Activated CD4-positive, alpha-beta memory T cell treated with anti-CD3 and anti-CD28 coated beads, Interleukin-2, amount 10 ng/mL, durations not matched to agents 7 days and 5 days (primary cell): ENCODE results near the gene PPFIA3. TPM values are rescaled to one million over a fixed set of nuclear protein-coding genes. Genes with fewer than 3 reads are reported as not detected.
A peak's percentile ranks its signal among the peaks of the same experiment; 100 is the strongest.
"Not testable (repeated sequence)": the region's sequence is repeated elsewhere in the genome, so short reads cannot be mapped to it uniquely, and the experiment has no call there.

ENCODE experiments used
- CTCF ChIA-PET: fragments of 350-600 bp; sonication (Branson Sonifier 250); formaldehyde crosslinking; loops from one replicate; lab custom pipeline; 2021; ENCODE audit warnings: antibody characterized with exemption, inconsistent platforms; lab: Charles Lee
- POLR2A ChIA-PET: fragments of 350-600 bp; sonication (Branson Sonifier 250); formaldehyde crosslinking; loops from one replicate; lab custom pipeline; 2021; ENCODE audit warnings: antibody characterized with exemption; lab: Charles Lee
- DNase-seq: peaks from one replicate; pipeline ENCODE4 v3.0.0-alpha.2; 2020
- H3K27ac Mint-ChIP-seq: one replicate; pipeline ENCODE4 v1.8.0; 2021; ENCODE audit warnings: mild to moderate bottlenecking, mixed read lengths
- H3K27me3 Mint-ChIP-seq: one replicate; pipeline ENCODE4 v1.8.0; 2021; ENCODE audit warnings: mixed read lengths
- H3K36me3 Mint-ChIP-seq: one replicate; pipeline ENCODE4 v1.8.0; 2021; ENCODE audit warnings: low read depth, mixed read lengths
- H3K4me1 Mint-ChIP-seq: one replicate; pipeline ENCODE4 v1.8.0; 2021; ENCODE audit warnings: mixed read lengths
- H3K4me3 Mint-ChIP-seq: one replicate; pipeline ENCODE4 v1.8.0; 2021; ENCODE audit warnings: mild to moderate bottlenecking, mixed read lengths
- H3K9me3 Mint-ChIP-seq: one replicate; pipeline ENCODE4 v1.8.0; 2021; ENCODE audit warnings: mixed read lengths
- total RNA-seq, 2 experiments: library from RNA; stranded (reverse); gene quantifications; one replicate each; pipeline ENCODE4 v1.2.3, GENCODE V29; 2021

The PPFIA3 gene
- total RNA-seq, 2 experiments from 2014 or later = 2.6 TPM

- Mint-ChIP-seq H3K4me1 (peaks cover 39% of the 10 kb centered on the region), H3K27ac (peak within 1 kb of the TSS; percentile 75), H3K36me3 (peaks cover 4% of the 10 kb centered on the region), H3K9me3 (no peaks in the 10 kb centered on the region), H3K27me3 (peaks cover 22% of the 10 kb centered on the region), H3K4me3 (peak within 1 kb of the TSS; percentile 76)
- CTCF ChIA-PET = interaction anchor here (0.9 kb wide), 1 partner anchor 13 kb away, joined by 3 read pairs; no protein-coding TSS in a partner anchor
- POLR2A ChIA-PET = interaction anchor here (0.7 to 1.3 kb wide), 4 partner anchors 7 to 10 kb away, joined by 3 to 5 read pairs (median 4); no protein-coding TSS in a partner anchor
- DNase-seq = peak; percentile 95
Observed at GRCh38 chr19:49118565-49119410, 556 bp upstream of the PPFIA3 start, which contains the start of gene C19orf73. Gene C19orf73, minus strand, starts transcription at chr19:49119143. Its CDS starts 121 bp downstream, at chr19:49119022.

GRCh38 chr19:49120325-49120683, 960 bp downstream of the PPFIA3 start:
- DNase-seq = no peak
- Mint-ChIP-seq H3K4me1 (peaks cover 31% of the 10 kb centered on the region), H3K27ac (no peak overlapping the region), H3K27me3 (peaks cover 22% of the 10 kb centered on the region), H3K9me3 (no peaks in the 10 kb centered on the region), H3K4me3 (peak overlapping the region; percentile 45), H3K36me3 (peaks cover 4% of the 10 kb centered on the region)
- CTCF ChIA-PET = interaction anchor here (1.8 kb wide), 1 partner anchor 79 kb away, joined by 6 read pairs; no protein-coding TSS in a partner anchor
- POLR2A ChIA-PET = interaction anchor here (1.2 kb wide), 1 partner anchor 9 kb away, joined by 3 read pairs; no protein-coding TSS in a partner anchor

DNA sequence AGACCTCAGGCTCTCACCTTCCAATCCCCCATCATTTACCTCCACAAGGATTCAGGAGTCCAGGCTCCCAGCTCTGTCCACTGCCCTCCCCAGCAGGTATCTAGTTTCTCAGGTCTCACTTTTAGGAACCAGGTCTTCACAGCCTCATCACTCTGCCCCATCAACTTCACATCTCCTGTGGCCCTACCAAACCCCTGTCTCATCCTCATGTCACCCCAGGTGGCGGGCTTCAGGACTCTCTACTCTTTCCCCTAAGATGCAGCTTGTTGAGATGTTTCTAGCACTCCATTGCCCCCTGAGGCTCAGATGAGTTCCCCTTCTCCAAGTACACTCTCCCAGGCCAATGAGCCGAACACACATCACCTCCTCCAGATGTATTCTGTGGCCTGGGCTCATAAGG, 1.5 kb downstream of the PPFIA3 start:
- peaks cover 4% of the 10 kb centered on the region for H3K36me3 Mint-ChIP-seq
- H3K27ac Mint-ChIP-seq = no peak overlapping the region
- H3K27me3 Mint-ChIP-seq = peaks cover 22% of the 10 kb centered on the region
- peak overlapping the region; percentile 45 for H3K4me3 Mint-ChIP-seq
- no peak for DNase-seq
- CTCF ChIA-PET = interaction anchor here (1.1 to 1.8 kb wide), 2 partner anchors 78 to 127 kb away, joined by 3 to 6 read pairs; partner anchors contain the start of gene RUVBL2
- peaks cover 31% of the 10 kb centered on the region for H3K4me1 Mint-ChIP-seq
- POLR2A ChIA-PET = no interaction called here
- no peaks in the 10 kb centered on the region for H3K9me3 Mint-ChIP-seq

DNA sequence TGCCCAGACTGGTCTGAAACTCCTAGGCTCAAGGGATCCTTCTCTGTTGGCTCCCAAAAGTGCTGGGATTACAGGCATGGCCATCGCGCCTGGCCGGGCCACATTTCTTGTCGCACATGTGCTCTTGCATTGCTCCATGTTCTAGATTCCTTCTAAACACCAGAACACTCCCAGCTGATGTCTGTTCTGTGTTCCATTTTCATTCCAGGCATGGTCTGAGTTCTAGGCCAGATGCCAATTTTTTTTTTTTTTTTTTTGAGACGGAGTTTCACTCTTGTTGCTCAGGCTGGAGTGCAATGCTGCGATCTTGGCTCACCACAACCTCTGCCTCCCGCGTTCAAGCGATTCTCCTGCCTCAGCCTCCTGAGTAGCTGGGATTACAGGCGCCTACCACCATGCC, 2.5 kb downstream of the PPFIA3 start:
- DNase-seq, H3K9me3 Mint-ChIP-seq, H3K27ac Mint-ChIP-seq, H3K4me3 Mint-ChIP-seq, H3K36me3 Mint-ChIP-seq: not testable (repeated sequence)
- ChIA-PET CTCF (interaction anchor here (1.1 kb wide), 1 partner anchor 128 kb away, joined by 3 read pairs; the partner anchor contains the start of gene RUVBL2), POLR2A (interaction anchor here (0.7 kb wide), 1 partner anchor 913 kb away, joined by 3 read pairs; no protein-coding TSS in a partner anchor)
- peaks cover 22% of the 10 kb centered on the region for H3K27me3 Mint-ChIP-seq
- peaks cover 25% of the 10 kb centered on the region for H3K4me1 Mint-ChIP-seq

- H3K27ac Mint-ChIP-seq, CTCF ChIA-PET, H3K4me3 Mint-ChIP-seq, POLR2A ChIA-PET, DNase-seq, H3K9me3 Mint-ChIP-seq, H3K36me3 Mint-ChIP-seq: not testable (repeated sequence)
- Mint-ChIP-seq H3K4me1 (peaks cover 21% of the 10 kb centered on the region), H3K27me3 (peaks cover 22% of the 10 kb centered on the region)
Observed at GRCh38 chr19:49123285-49123684, 3.9 kb downstream of the PPFIA3 start.

DNA sequence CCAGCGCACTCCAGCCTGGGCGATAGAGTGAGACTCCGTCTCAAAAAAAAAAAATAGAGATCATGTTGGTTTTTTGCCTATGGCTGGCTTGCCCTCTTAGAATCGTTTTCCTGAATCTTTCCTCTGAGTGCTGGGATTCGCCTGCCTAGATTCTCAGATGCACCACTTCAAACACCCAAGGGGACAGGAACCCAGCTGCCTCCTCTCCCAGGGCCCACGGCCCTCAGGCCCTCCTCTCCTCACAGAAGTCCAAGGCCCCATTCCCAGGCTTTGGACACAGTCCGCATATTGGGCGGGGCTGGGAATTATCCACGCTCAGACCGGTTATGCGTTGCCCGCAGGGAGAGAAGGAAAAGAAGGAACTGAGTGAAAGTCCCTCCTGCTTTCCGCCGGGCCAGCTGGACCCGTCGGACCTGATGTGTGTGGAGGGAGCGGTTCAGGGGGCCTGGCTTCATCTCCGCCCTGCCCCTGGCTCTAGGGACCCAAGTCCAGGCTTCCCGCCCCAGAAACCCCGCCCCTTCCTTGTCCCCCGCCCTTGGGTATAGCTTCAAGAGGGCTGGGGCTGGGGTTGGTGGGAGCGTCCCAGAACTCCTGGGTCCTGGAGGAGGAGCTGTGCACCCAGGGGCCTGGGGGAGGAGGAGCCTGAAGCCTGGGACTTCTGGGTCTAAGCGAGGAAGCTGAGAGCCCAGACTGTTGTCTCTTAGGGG, 5.8 kb downstream of the PPFIA3 start:
- ChIA-PET POLR2A (no interaction called here), CTCF (interaction anchor here (0.7 kb wide), 1 partner anchor 409 kb away, joined by 4 read pairs; no protein-coding TSS in a partner anchor)
- Mint-ChIP-seq H3K27me3 (peaks cover 21% of the 10 kb centered on the region), H3K36me3 (peaks cover 4% of the 10 kb centered on the region), H3K4me1 (peaks cover 24% of the 10 kb centered on the region), H3K4me3 (no peak overlapping the region), H3K27ac (no peak overlapping the region), H3K9me3 (no peaks in the 10 kb centered on the region)
- DNase-seq = no peak

DNA sequence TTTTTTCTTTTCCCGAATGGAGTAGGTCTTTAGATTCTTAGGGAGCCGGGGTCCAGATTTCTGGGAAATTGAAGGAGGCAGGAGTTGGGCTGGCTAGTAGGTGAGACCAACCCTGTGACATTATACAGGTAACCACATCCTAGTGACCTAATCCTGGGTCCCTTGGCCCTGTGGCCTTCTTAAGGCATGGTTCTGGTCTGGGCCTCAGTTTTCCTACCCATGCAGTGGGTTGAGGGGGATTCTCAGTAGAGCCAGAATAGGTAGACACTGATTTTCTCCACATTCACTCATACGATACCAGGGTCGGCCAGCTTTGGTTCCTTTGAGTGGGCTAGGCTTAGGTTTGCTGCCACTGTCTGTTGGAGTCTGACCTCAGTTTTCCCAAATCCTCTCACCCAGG, 7.2 kb downstream of the PPFIA3 start:
- H3K36me3 Mint-ChIP-seq = no peaks in the 10 kb centered on the region
- ChIA-PET CTCF (interaction anchor here (4.0 to 4.4 kb wide), 2 partner anchors 12 to 28 kb away, joined by 18 to 28 read pairs; partner anchors contain the start of gene LIN7B), POLR2A (interaction anchor here (0.9 kb wide), 1 partner anchor 12 kb away, joined by 4 read pairs; the partner anchor contains the start of gene LIN7B)
- no peaks in the 10 kb centered on the region for H3K9me3 Mint-ChIP-seq
- no peak overlapping the region for H3K4me3 Mint-ChIP-seq
- H3K4me1 Mint-ChIP-seq = peaks cover 16% of the 10 kb centered on the region
- peaks cover 12% of the 10 kb centered on the region for H3K27me3 Mint-ChIP-seq
- no peak for DNase-seq
- H3K27ac Mint-ChIP-seq = no peak overlapping the region

GRCh38 chr19:49127225-49127624, 7.9 kb downstream of the PPFIA3 start:
- not testable (repeated sequence) for H3K27me3 Mint-ChIP-seq, H3K36me3 Mint-ChIP-seq, H3K4me3 Mint-ChIP-seq, DNase-seq, H3K9me3 Mint-ChIP-seq, H3K27ac Mint-ChIP-seq
- POLR2A ChIA-PET = interaction anchor here (0.9 to 1.3 kb wide), 4 partner anchors 8 to 13 kb away, joined by 3 to 6 read pairs (median 4); partner anchors contain the start of genes LIN7B and PPFIA3
- CTCF ChIA-PET = interaction anchor here (0.7 to 4.4 kb wide), 8 partner anchors 13 to 388 kb away, joined by 3 to 28 read pairs (median 5); partner anchors contain the start of genes GYS1, LIN7B and RUVBL2
- peaks cover 16% of the 10 kb centered on the region for H3K4me1 Mint-ChIP-seq

DNA sequence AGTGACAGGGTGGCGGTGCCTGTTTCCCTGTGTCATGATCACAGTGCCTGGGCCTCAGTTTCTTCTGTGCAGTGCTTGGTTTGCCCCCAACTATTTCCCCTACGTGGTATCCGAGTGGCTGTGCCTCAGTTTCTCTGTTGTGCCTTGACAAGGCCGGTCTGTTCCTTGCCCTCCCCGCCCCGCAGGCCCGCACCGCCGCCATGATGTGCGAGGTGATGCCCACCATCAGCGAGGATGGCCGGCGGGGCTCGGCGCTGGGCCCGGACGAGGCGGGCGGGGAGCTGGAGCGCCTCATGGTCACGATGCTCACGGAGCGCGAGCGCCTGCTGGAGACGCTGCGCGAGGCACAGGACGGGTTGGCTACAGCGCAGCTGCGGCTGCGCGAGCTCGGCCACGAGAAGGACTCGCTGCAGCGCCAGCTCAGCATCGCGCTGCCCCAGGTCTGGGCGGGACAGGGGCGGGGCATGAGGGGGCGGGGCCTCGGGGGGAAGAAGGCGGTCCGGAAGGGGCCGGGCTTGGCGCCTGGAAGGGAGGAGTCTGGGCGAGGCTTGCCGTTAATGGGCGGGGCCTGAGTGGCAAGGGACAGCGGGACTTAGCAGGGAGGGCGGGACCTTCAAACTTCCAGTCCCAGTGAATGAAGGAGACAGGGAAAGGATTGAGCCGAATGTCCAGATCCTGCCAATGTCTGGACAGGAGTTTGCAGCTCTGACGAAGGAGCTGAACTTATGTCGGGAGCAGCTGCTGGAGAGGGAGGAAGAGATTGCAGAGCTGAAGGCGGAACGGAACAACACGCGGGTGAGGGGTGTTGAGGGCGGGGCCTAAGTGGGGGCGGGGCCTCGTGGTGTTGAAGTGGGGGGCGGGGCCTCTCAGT, 8.6 kb downstream of the PPFIA3 start:
- peak; percentile 96 for DNase-seq
- CTCF ChIA-PET = interaction anchor here (0.5 to 4.4 kb wide), 9 partner anchors 14 to 316 kb away, joined by 3 to 28 read pairs (median 5); partner anchors contain the start of genes GYS1, LIN7B and RUVBL2
- Mint-ChIP-seq H3K9me3 (no peaks in the 10 kb centered on the region), H3K4me1 (peaks cover 19% of the 10 kb centered on the region), H3K27ac (peak overlapping the region; percentile 73), H3K36me3 (no peaks in the 10 kb centered on the region), H3K27me3 (peaks cover 6% of the 10 kb centered on the region), H3K4me3 (peak overlapping the region; percentile 80)
- POLR2A ChIA-PET = interaction anchor here (0.9 to 1.3 kb wide), 4 partner anchors 9 to 22 kb away, joined by 3 to 6 read pairs (median 4); partner anchors contain the start of genes LIN7B and PPFIA3

DNA sequence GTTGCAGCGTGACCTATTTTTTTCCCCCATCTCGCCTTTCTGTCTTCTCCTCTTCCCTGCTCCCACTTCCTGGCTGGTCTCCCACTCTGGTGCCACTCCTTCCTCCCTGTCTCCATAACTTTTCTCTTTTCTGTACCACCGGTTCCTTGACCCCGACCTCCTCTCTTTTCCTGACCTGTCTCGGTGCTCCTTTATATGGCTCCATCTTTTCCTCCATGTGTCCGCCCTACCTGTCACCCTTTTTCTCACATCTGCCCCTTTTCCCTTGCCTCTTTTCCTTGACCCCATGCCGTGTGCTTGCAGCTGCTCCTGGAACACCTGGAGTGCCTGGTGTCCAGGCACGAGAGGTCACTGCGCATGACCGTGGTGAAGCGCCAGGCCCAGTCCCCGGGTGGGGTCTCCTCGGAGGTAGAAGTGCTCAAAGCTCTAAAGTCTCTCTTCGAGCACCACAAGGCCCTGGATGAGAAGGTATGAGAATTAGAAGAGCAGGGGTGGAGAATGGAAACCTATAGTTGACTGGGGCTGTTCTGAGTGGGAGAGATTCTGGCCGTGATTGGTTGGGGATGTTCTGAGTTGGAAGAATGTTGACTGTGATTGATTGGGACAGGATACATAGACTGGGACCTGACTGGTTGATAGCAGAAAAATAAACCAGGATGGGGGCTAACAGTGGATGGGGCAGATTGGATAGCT, 9.3 kb downstream of the PPFIA3 start:
- ChIA-PET POLR2A (interaction anchor here (0.9 to 1.6 kb wide), 4 partner anchors 9 to 21 kb away, joined by 3 to 5 read pairs (median 4); partner anchors contain the start of gene PPFIA3), CTCF (interaction anchor here (0.7 to 4.4 kb wide), 5 partner anchors 11 to 135 kb away, joined by 3 to 28 read pairs (median 12); partner anchors contain the start of genes GYS1, LIN7B and RUVBL2)
- H3K4me3 Mint-ChIP-seq = peak overlapping the region; percentile 8
- H3K4me1 Mint-ChIP-seq = peaks cover 23% of the 10 kb centered on the region
- no peak overlapping the region for H3K27ac Mint-ChIP-seq
- DNase-seq = no peak
- H3K27me3 Mint-ChIP-seq = peaks cover 9% of the 10 kb centered on the region
- no peaks in the 10 kb centered on the region for H3K9me3 Mint-ChIP-seq
- no peaks in the 10 kb centered on the region for H3K36me3 Mint-ChIP-seq

DNA sequence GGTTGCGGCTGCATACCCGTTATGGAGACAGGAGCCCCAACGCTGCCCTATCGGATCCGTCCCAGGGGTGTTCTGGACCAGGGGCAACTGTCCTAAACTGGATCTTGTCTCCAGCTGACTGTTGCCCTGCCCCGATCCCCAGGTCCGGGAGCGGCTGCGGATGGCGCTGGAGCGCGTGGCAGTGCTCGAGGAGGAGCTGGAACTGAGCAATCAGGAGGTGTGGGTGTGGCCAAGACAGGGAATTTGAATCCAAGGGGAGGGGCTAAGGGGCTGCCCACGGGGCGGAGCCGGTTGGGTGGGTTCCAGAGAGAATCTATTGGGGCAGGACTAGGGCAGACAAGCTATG, 9.9 kb downstream of the PPFIA3 start:
- peaks cover 25% of the 10 kb centered on the region for H3K4me1 Mint-ChIP-seq
- no peaks in the 10 kb centered on the region for H3K36me3 Mint-ChIP-seq
- peaks cover 7% of the 10 kb centered on the region for H3K27me3 Mint-ChIP-seq
- ChIA-PET POLR2A (interaction anchor here (1.0 to 1.7 kb wide), 4 partner anchors 10 to 20 kb away, joined by 3 to 5 read pairs (median 4); partner anchors contain the start of gene PPFIA3), CTCF (interaction anchor here (0.7 to 4.4 kb wide), 5 partner anchors 10 to 136 kb away, joined by 3 to 28 read pairs (median 12); partner anchors contain the start of genes GYS1, LIN7B and RUVBL2)
- H3K27ac Mint-ChIP-seq = peak overlapping the region; percentile 19
- H3K9me3 Mint-ChIP-seq = no peaks in the 10 kb centered on the region
- no peak for DNase-seq
- H3K4me3 Mint-ChIP-seq = no peak overlapping the region
